HG03108 (cell line): ENCODE results near the gene PTPRC.

ENCODE experiments used
- ATAC-seq: cut with Tn5 transposase; IDR thresholded peaks from one replicate; pipeline ENCODE4 v1.9.1; 2021; ENCODE audit warnings: moderate library complexity; ENCODE audit not compliant: unreplicated experiment

Gene PTPRC

GRCh38 chr1:198700016-198700392 is 61.2 kb downstream of the PTPRC start:
- no peak for ATAC-seq

GRCh38 chr1:198700396-198700795 is 61.6 kb downstream of the PTPRC start:
- no peak for ATAC-seq

GRCh38 chr1:198701250-198701649 is 62.4 kb downstream of the PTPRC start:
- no peak for ATAC-seq

GRCh38 chr1:198701766-198702539 is 63.1 kb downstream of the PTPRC start:
- no peak for ATAC-seq

- ATAC-seq, result no peak
Observed at GRCh38 chr1:198708761-198709525, 70.1 kb downstream of the PTPRC start.

- ATAC-seq, result no peak
Observed at GRCh38 chr1:198711837-198712236, 73.0 kb downstream of the PTPRC start.

- ATAC-seq, result no peak
Observed at GRCh38 chr1:198713081-198713480, 74.2 kb downstream of the PTPRC start.

- no peak for ATAC-seq
Observed at GRCh38 chr1:198714271-198714670, 75.4 kb downstream of the PTPRC start.

- no peak for ATAC-seq
Observed at GRCh38 chr1:198716051-198716450, 77.2 kb downstream of the PTPRC start.

GRCh38 chr1:198717510-198717909 is 78.7 kb downstream of the PTPRC start:
- no peak for ATAC-seq

- no peak for ATAC-seq
Observed at GRCh38 chr1:198723127-198723526, 84.3 kb downstream of the PTPRC start.

- ATAC-seq, result no peak
Observed at GRCh38 chr1:198725090-198725489, 86.2 kb downstream of the PTPRC start.

- no peak for ATAC-seq
Observed at GRCh38 chr1:198726455-198726854, 87.6 kb downstream of the PTPRC start.

GRCh38 chr1:198729195-198729863 is 90.5 kb downstream of the PTPRC start:
- no peak for ATAC-seq

GRCh38 chr1:198730952-198731351 is 92.1 kb downstream of the PTPRC start:
- no peak for ATAC-seq

- ATAC-seq, result peak; percentile 92
Observed at GRCh38 chr1:198734323-198735008, 95.6 kb downstream of the PTPRC start.

GRCh38 chr1:198741744-198742143 is 102.9 kb downstream of the PTPRC start:
- ATAC-seq, result no peak

- ATAC-seq, result no peak
Observed at GRCh38 chr1:198747127-198747526, 108.3 kb downstream of the PTPRC start.

GRCh38 chr1:198749279-198749678 is 110.4 kb downstream of the PTPRC start:
- ATAC-seq, result no peak

GRCh38 chr1:198750081-198750480 is 111.2 kb downstream of the PTPRC start:
- ATAC-seq, result no peak

- ATAC-seq, result no peak
Observed at GRCh38 chr1:198751741-198752140, 112.9 kb downstream of the PTPRC start.
